Left ventricle myocardium superior (tissue), 1 donor: ENCODE results near the gene PCDH1. TPM values are rescaled to one million over a fixed set of nuclear protein-coding genes. Genes with fewer than 3 reads are reported as not detected.
A peak's percentile ranks its signal among the peaks of the same experiment; 100 is the strongest.

ENCODE experiments used
- ATAC-seq: fragments of 200-7000 bp; cut with Tn5 transposase; one replicate; pipeline ENCODE4 v1.9.1; 2020; ENCODE audit warnings: mild to moderate bottlenecking, moderate library complexity
- DNase-seq: peaks from one replicate; pipeline ENCODE4 v3.0.0-alpha.2; 2020
- intact Hi-C: fragments of 100-400 bp; cut with micrococcal nuclease; formaldehyde crosslinking; loops from one replicate; pipeline ENCODE4 v1.11.0; 2022
- total RNA-seq: library from RNA; stranded (reverse); fragmentation: NEBNext Ultra II Directional; extraction: Animal tissue kit (Norgen Biotek cat#: 25700); gene quantifications from one replicate; pipeline ENCODE4 v1.2.1, GENCODE V29; 2021
- donor health status: DM: no; HTN: yes; CAD: no; lungs with severe emphysema.

The PCDH1 gene
- total RNA-seq, 1 donor from 2014 or later: 17.2 TPM

GRCh38 chr5:141876628-141877355 is 1.4 kb downstream of the PCDH1 start:
- intact Hi-C loops: no loop called here
- ATAC-seq (no peak), DNase-seq (no peak)

DNA sequence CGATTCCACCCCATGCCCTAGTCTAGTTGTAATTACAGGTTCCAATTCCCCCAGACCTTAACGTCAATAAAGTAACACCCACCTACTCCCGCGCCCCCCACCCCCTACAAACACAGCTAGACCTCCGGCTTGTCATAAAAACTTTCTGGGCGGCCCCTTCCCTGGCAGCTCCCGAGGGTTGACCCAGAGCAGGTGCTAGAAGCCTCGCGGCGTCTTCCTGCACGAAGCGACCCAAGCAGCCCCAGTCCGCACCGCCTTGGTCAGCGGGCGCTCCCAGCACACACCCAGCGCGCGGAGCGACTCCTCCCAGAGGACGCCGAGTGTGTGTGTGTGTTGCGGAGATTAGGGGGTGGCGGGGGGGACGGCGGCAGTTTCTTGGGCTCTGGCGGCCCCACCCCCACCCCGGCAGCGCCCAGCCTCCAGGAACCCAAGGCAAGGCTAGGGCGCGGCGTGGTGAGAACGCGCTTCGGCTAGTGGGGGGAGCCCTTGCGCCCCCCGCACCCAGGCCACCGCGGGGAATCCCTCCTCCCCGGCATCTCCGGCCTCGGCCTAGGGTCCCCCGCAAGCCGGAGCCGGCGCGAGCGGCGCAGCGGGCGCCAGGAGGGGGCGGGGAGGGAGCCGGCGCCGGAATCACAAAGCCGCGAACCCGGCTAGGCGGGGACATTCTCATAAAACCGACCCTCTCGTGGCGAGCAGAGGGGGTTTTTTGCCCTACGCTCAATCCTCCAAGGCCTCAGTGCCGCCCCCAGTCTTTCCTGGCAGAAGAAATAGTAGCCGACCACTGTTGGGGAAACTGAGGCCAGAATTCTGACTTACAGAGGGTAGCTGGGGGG is 2.2 kb downstream of the PCDH1 start:
- intact Hi-C loops: no loop called here
- ATAC-seq (peak; percentile 16), DNase-seq (peak; percentile 58)

- DNase-seq (no peak), ATAC-seq (no peak)
- intact Hi-C loops: no loop called here
These were observed 3.0 kb downstream of the PCDH1 start for GRCh38 chr5:141875022-141875740.

- no peak for DNase-seq
- ATAC-seq: no peak
- intact Hi-C loops: no loop called here
These were observed 3.8 kb downstream of the PCDH1 start for GRCh38 chr5:141874262-141874964.

- ATAC-seq: no peak
- intact Hi-C loops: no loop called here
- DNase-seq: no peak
These were observed 4.3 kb downstream of the PCDH1 start for GRCh38 chr5:141873933-141874261.

GRCh38 chr5:141872496-141873356 is 5.5 kb downstream of the PCDH1 start:
- intact Hi-C loops: no loop called here
- no peak for ATAC-seq
- DNase-seq: no peak

GRCh38 chr5:141871870-141872269 is 6.3 kb downstream of the PCDH1 start:
- intact Hi-C loops: no loop called here
- ATAC-seq (no peak), DNase-seq (no peak)

DNA sequence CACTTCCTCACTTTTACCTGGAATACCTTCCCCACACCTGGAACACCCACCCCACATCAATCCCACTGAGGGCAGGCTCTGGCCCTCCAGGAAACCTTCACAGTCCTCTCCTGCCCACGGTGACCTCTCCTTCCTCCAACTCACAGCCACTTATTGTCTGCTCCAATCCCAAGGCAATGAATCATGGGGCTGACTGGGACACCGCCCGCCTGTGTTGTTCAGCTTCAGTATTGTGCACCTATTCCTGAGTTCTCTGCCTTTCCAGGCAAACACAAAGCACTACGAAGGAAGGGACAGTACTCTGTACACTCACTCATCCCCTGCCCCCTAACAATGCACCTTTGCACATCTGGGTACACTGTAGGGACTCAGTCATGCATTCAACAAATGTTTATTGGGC is 7.3 kb downstream of the PCDH1 start:
- ATAC-seq: no peak
- no peak for DNase-seq
- intact Hi-C loops: no loop called here

DNA sequence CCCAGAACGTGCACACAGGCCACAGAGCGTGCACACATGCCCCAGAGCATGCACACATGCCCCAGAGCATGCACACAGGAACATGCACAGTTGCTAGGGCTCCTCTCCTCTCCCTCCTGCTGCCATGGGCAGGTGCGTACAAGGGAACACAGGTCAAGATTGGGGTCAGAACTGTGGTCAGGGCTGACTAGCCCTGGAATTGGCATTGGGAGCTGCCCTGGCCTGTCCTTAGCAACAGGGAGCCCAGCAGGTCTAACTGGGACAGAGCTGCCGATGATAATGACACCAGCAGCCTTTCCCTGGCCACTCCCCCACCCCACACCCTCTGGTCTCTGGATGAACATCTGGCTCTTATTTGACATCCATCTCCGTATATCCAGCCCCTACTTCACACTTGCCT is 8.0 kb downstream of the PCDH1 start:
- ATAC-seq (no peak), DNase-seq (no peak)

DNA sequence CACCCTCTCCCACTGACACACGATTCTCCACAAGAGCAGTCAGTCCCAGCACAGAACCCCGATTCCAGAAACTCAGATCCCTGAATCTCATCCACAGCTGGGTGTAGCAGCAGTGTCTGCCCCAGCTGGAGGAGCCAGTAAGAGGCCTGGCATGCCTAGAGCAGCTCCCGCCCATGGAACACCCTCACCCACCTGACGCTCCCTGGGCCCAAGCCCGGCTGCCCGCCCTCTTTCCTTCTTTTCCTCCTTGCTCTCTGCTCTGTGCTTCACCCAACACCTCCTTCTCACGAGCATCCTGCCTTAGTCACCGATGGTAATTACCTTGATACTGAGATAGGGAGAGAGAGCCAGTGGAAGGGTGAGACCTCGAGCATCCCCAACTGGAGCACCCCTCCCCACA is 8.7 kb downstream of the PCDH1 start:
- DNase-seq (no peak), ATAC-seq (no peak)
- intact Hi-C loops: no loop called here

More for the DNA sequence above, 8.0 kb downstream of the PCDH1 start:
- intact Hi-C loops: no loop called here

- intact Hi-C loops: no loop called here
- no peak for DNase-seq
- no peak for ATAC-seq
These were observed 9.2 kb downstream of the PCDH1 start for GRCh38 chr5:141869040-141869439.

- intact Hi-C loops: no loop called here
- no peak for ATAC-seq
- DNase-seq: no peak
These were observed 9.7 kb downstream of the PCDH1 start for GRCh38 chr5:141868541-141868940.

DNA sequence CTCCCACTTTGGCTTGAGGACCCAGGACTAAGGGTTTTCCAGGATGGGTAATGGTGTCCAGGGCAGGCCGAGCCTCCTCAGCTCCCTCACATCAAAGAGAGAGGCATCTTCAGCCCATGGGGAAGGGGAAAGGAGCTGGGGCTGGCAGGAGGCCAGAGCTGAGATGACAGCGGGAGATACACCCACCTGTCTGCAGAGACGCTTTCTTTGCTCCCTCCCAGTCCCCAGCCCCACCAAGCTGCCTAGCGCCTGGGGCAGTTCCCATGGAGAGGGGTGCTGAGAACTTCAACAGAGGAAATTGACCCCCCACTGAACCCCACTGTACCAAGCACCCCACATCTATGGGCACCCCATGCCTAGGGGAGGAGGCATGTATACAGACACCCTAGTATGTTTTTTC is 10.6 kb downstream of the PCDH1 start:
- no peak for ATAC-seq
- intact Hi-C loops: no loop called here
- DNase-seq: no peak

DNA sequence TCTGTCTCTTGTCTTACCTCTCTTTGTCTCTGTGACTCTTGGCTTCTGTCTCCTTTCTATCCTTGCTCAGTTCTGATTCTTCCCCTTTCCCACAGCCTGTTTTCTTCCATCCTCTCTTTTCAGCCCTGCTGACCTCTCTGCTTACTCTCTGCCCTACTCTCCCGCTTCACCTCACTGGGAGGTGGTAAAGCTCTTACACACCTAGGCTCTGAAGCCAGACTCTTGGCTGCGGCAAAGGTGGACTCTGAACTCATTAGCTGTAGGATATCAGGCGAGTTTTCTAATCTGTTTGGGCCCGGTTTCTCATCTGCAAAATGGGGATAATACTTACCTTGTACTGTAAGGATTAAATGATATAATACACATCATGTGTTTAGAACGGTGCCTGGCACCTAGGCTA is 11.1 kb downstream of the PCDH1 start:
- no peak for DNase-seq
- no peak for ATAC-seq
- intact Hi-C loops: no loop called here

DNA sequence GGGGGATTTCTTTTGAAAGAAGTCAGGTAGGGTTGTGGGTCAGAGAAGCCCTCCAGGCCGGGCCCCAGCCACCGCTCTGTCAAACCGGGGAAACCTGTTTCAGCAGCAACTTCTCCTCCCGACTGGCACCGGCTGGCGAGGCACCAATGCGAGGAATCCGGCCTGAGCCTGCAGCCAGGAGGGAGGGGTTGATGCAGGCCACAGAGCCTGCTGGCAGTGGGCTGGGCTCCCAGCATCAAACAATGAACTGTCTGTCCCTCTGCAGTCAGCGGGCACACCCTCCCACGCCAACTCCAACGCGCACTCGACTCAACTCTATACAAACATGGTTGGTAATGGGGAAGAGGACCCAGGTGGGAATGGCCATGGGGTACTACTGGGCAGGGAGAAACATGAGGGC is 12.1 kb downstream of the PCDH1 start:
- ATAC-seq (peak; percentile 16), DNase-seq (no peak)
- intact Hi-C loops: no loop called here

DNA sequence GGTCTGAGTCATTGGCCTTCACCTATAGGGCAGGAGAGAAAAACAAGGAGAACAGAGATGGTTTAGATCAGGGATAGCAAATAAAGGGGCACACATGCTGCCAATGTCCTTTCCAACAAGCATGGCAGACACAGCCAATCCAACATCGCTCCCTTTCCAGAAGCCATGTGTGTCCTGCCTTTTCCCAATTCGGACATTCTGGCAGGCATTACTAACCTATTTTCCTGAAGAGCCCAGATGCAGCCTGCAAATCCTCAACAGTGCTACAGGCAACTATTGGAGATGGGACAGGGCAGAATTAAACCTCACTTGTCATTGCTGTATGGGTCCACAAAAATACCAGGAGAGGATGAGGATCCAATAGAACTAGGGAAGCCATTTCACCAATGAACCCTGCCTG is 12.8 kb downstream of the PCDH1 start:
- no peak for ATAC-seq
- no peak for DNase-seq
- intact Hi-C loops: no loop called here

GRCh38 chr5:141864371-141865370 is 13.5 kb downstream of the PCDH1 start:
- intact Hi-C loops: no loop called here
- ATAC-seq: no peak
- DNase-seq: no peak
